GM06990 (cell line): Measurements from ENCODE around the gene DUOXA2.
"Not testable (repeated sequence)": the region's sequence is repeated elsewhere in the genome, so short reads cannot be mapped to it uniquely, and the experiment has no call there.

Source experiments
- DNase-seq: peaks from one replicate; pipeline ENCODE4 v3.0.0-alpha.2; 2011; ENCODE audit not compliant: insufficient read length; ENCODE audit errors: extremely low read depth
- H3K27me3 ChIP-seq: replicated peaks from 2 replicates; pipeline ENCODE4 v1.6.0; 2011; ENCODE audit warnings: low read length; ENCODE audit not compliant: control insufficient read depth, insufficient read depth
- H3K36me3 ChIP-seq: 2 replicates; pipeline ENCODE4 v1.5.1; 2011; ENCODE audit warnings: low read length; ENCODE audit not compliant: control insufficient read depth, insufficient read depth
- H3K4me3 ChIP-seq: replicated peaks from 2 replicates; pipeline ENCODE4 v1.5.1; 2011; ENCODE audit warnings: low read depth, mild to moderate bottlenecking, control low read depth, low read length
- CTCF ChIP-seq: IDR thresholded peaks from 2 replicates; pipeline ENCODE4 v1.5.1; 2011; ENCODE audit warnings: low read length, control low read depth, mild to moderate bottlenecking, inconsistent platforms; ENCODE audit not compliant: insufficient read depth, poor library complexity, severe bottlenecking

The DUOXA2 gene

GRCh38 chr15:45097466-45097865 lies 16.7 kb upstream of the DUOXA2 start:
- no peak for DNase-seq
- TF ChIP-seq CTCF: no peak
- H3K4me3 ChIP-seq: no peak overlapping the region
- peaks cover 2% of the 10 kb centered on the region for H3K27me3 ChIP-seq
- H3K36me3 ChIP-seq: no peaks in the 10 kb centered on the region

GRCh38 chr15:45099549-45100165 lies 14.5 kb upstream of the DUOXA2 start:
- TF ChIP-seq CTCF: no peak
- no peaks in the 10 kb centered on the region for H3K36me3 ChIP-seq
- no peak for DNase-seq
- no peak overlapping the region for H3K4me3 ChIP-seq
- H3K27me3 ChIP-seq: no peaks in the 10 kb centered on the region; the same call in none of the 2 replicates

- H3K4me3 ChIP-seq: no peak overlapping the region
Measured at GRCh38 chr15:45100884-45101625, 13.1 kb upstream of the DUOXA2 start.

GRCh38 chr15:45101749-45102148 lies 12.4 kb upstream of the DUOXA2 start:
- TF ChIP-seq CTCF: no peak
- Histone ChIP-seq H3K4me3 (no peak overlapping the region), H3K27me3 (no peaks in the 10 kb centered on the region; the same call in none of the 2 replicates), H3K36me3 (no peaks in the 10 kb centered on the region)
- no peak for DNase-seq

More at GRCh38 chr15:45100884-45101625, 13.1 kb upstream of the DUOXA2 start:
- no peak for TF ChIP-seq CTCF
- H3K36me3 ChIP-seq: no peaks in the 10 kb centered on the region
- no peaks in the 10 kb centered on the region; the same call in none of the 2 replicates for H3K27me3 ChIP-seq
- DNase-seq: no peak

- no peak for TF ChIP-seq CTCF
- H3K4me3 ChIP-seq: no peak overlapping the region
- no peak for DNase-seq
- H3K27me3 ChIP-seq: no peaks in the 10 kb centered on the region; the same call in none of the 2 replicates
- H3K36me3 ChIP-seq: no peaks in the 10 kb centered on the region
Measured at GRCh38 chr15:45102226-45102625, 11.9 kb upstream of the DUOXA2 start.

GRCh38 chr15:45104170-45104569 lies 10.0 kb upstream of the DUOXA2 start:
- H3K27me3 ChIP-seq, H3K36me3 ChIP-seq, H3K4me3 ChIP-seq, DNase-seq: not testable (repeated sequence)
